ENCODE data around the gene NEGR1.

DNA sequence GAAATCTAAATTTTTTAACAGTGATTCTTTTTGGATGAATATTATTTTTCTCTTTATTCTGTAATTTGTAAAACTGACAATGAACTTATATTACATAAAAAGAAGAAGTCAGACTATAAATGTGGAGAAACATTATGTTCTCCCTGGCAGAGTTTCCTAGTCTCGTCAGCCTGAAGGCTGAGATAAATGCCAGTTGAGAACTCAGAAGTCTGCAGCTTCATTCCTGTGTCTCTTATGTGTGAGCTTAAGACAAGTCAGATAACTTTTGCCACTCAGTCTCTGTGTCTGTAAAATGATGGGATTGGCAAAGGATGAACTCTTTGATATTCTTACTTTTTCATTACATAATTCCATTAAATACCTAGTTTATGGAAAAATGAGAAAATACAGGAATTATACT lies 632.7 kb downstream of the NEGR1 start:
- no peak for TF ChIP-seq POLR2A (IDR thresholded peaks at IDR 0.05)
- TF ChIP-seq, protein P1, sequence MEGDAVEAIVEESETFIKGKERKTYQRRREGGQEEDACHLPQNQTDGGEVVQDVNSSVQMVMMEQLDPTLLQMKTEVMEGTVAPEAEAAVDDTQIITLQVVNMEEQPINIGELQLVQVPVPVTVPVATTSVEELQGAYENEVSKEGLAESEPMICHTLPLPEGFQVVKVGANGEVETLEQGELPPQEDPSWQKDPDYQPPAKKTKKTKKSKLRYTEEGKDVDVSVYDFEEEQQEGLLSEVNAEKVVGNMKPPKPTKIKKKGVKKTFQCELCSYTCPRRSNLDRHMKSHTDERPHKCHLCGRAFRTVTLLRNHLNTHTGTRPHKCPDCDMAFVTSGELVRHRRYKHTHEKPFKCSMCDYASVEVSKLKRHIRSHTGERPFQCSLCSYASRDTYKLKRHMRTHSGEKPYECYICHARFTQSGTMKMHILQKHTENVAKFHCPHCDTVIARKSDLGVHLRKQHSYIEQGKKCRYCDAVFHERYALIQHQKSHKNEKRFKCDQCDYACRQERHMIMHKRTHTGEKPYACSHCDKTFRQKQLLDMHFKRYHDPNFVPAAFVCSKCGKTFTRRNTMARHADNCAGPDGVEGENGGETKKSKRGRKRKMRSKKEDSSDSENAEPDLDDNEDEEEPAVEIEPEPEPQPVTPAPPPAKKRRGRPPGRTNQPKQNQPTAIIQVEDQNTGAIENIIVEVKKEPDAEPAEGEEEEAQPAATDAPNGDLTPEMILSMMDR (IDR thresholded peaks at IDR 0.05): no peak
